Neural progenitor cell (in vitro differentiated cells): ENCODE measurements around the gene SORBS2.

Experiments used
- CTCF ChIP-seq: fragments of 200-600 bp; sonication (generic); IDR thresholded peaks from 2 replicates; pipeline ENCODE4 v1.5.1; 2017; ENCODE audit warnings: antibody characterized with exemption, mild to moderate bottlenecking
- EZH2 ChIP-seq: fragments of 200-600 bp; sonication (generic); IDR thresholded peaks from 2 replicates; pipeline ENCODE4 v1.6.1; 2017; ENCODE audit warnings: antibody characterized with exemption, mild to moderate bottlenecking, moderate library complexity
- EZH2phosphoT487 ChIP-seq: fragments of 200-600 bp; sonication (generic); IDR thresholded peaks from 2 replicates; pipeline ENCODE4 v1.6.1; 2017; ENCODE audit warnings: antibody characterized with exemption

- no peak for TF ChIP-seq CTCF
- no peak for TF ChIP-seq EZH2phosphoT487
- TF ChIP-seq EZH2 = no peak
These were observed 160.1 kb downstream of the SORBS2 start for GRCh38 chr4:185651851-185652250.
